ENCODE results near the gene AURKB.

- TF ChIP-seq, protein P1, sequence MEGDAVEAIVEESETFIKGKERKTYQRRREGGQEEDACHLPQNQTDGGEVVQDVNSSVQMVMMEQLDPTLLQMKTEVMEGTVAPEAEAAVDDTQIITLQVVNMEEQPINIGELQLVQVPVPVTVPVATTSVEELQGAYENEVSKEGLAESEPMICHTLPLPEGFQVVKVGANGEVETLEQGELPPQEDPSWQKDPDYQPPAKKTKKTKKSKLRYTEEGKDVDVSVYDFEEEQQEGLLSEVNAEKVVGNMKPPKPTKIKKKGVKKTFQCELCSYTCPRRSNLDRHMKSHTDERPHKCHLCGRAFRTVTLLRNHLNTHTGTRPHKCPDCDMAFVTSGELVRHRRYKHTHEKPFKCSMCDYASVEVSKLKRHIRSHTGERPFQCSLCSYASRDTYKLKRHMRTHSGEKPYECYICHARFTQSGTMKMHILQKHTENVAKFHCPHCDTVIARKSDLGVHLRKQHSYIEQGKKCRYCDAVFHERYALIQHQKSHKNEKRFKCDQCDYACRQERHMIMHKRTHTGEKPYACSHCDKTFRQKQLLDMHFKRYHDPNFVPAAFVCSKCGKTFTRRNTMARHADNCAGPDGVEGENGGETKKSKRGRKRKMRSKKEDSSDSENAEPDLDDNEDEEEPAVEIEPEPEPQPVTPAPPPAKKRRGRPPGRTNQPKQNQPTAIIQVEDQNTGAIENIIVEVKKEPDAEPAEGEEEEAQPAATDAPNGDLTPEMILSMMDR (conservative IDR thresholded peaks at IDR 0.05; ENCODE audit: low read depth, low read length) = no peak
- TF ChIP-seq, protein P2, sequence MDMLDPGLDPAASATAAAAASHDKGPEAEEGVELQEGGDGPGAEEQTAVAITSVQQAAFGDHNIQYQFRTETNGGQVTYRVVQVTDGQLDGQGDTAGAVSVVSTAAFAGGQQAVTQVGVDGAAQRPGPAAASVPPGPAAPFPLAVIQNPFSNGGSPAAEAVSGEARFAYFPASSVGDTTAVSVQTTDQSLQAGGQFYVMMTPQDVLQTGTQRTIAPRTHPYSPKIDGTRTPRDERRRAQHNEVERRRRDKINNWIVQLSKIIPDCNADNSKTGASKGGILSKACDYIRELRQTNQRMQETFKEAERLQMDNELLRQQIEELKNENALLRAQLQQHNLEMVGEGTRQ (IDR thresholded peaks at IDR 0.05; ENCODE audit: low read depth, low read length) = no peak
- TF ChIP-seq BHLHE40 (IDR thresholded peaks at IDR 0.05; ENCODE audit: low read depth, low read length) (no peak), MXI1 (IDR thresholded peaks at IDR 0.05; ENCODE audit: borderline replicate concordance, low read depth, low read length) (no peak), FOS (IDR thresholded peaks at IDR 0.05; ENCODE audit: low read depth, low read length) (no peak), POLR2A (IDR thresholded peaks at IDR 0.05; ENCODE audit: low read depth, low read length) (no peak), NFE2L2 (IDR thresholded peaks at IDR 0.05; ENCODE audit: low read depth, low read length) (no peak)
Observed at GRCh38 chr17:8243827-8244226, 33.5 kb upstream of the AURKB start.
